ENCODE measurements around the gene LYRM9. TPM values are rescaled to one million over a fixed set of nuclear protein-coding genes. Genes with fewer than 3 reads are reported as not detected.

The LYRM9 gene
- polyA plus RNA-seq, 1 of the 3 experiments (the other 2 are of a cell fraction), result 4.6 TPM

DNA sequence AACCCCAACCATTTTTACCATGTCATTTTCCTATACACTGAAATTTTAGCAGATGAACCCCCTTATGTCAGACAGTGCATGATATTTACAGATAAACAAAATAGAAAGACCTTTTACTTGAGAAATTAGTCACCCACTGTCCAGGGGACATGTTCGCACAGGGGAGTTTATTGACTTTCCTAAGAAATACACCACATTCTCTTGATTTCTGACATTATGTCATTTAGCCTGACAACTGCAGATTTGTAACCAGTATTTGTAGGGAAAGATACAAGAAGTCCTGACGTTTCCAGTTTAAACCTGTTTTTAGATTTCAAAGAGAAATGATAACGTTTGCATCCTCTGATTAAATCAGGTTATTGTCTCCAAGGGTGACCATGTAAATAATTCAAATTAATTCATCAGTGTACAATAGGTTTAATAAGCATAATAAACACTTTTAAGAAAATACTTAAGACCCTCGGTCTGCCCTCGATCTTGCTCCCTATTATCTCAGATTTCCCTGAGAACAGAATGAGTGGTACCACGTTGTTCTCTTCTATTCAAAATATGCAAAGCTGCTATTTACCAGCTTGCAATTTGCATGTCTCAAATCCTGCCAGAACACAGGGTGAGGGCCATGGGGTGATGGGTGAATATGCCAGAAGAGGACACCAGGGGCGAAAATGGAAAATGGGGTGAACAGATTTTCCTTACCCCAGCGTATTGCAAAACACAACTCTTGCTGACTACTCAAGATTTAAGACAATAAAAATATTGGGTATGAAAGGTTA lies 2.1 kb upstream of the LYRM9 start:
- Histone ChIP-seq H3K79me2 (ENCODE audit: insufficient read depth) (no peaks in the 10 kb centered on the region), H4K20me1 (ENCODE audit: insufficient read depth) (no peaks in the 10 kb centered on the region), H3F3A (replicated peaks; ENCODE audit: insufficient read depth) (no peaks in the 10 kb centered on the region), H3K4me3 (ENCODE audit: low read depth in 2 of 2, low read length in 1 of 2) (no peak overlapping the region), H3K9me2 (no peaks in the 10 kb centered on the region), H3K27me3 (ENCODE audit: insufficient read depth) (no peaks in the 10 kb centered on the region), H3K27ac (ENCODE audit: low read depth in 2 of 2, low read length in 1 of 2) (no peak overlapping the region), H3K4me1 (ENCODE audit: control insufficient read depth in 1 of 2, insufficient read depth in 2 of 2, low read depth in 1 of 2, low read length in 1 of 2) (peaks cover 0 to 5% of the 10 kb centered on the region in 2 experiments; a peak in 2 of 4 replicates), H3K9ac (no peak overlapping the region), H2AFZ (ENCODE audit: low read depth) (no peak overlapping the region), H3K4me2 (no peak overlapping the region), H3K36me3 (replicated peaks in 1 of 2; ENCODE audit: control insufficient read depth in 1 of 2, insufficient read depth in 2 of 2, low read length in 1 of 2) (no peaks in the 10 kb centered on the region), H3K9me3 (no peaks in the 10 kb centered on the region)
- ChIA-PET CTCF (interaction anchor here (1.4 to 7.2 kb wide), 4 partner anchors 13 to 357 kb away, joined by 4 to 89 read pairs (median 30); no protein-coding TSS in a partner anchor), POLR2A (no interaction called here)
- 48% methylated on average over 8 of the region's 8 CpGs for WGBS (ENCODE audit: low lambda C conversion rate)
- DNase-seq, result no peak
- no peak for TF ChIP-seq RFX5 (IDR thresholded peaks at IDR 0.05; ENCODE audit: low read length)
- no peak for TF ChIP-seq SMC3 (IDR thresholded peaks at IDR 0.05; ENCODE audit: low read depth, low read length)
- TF ChIP-seq, protein P1, sequence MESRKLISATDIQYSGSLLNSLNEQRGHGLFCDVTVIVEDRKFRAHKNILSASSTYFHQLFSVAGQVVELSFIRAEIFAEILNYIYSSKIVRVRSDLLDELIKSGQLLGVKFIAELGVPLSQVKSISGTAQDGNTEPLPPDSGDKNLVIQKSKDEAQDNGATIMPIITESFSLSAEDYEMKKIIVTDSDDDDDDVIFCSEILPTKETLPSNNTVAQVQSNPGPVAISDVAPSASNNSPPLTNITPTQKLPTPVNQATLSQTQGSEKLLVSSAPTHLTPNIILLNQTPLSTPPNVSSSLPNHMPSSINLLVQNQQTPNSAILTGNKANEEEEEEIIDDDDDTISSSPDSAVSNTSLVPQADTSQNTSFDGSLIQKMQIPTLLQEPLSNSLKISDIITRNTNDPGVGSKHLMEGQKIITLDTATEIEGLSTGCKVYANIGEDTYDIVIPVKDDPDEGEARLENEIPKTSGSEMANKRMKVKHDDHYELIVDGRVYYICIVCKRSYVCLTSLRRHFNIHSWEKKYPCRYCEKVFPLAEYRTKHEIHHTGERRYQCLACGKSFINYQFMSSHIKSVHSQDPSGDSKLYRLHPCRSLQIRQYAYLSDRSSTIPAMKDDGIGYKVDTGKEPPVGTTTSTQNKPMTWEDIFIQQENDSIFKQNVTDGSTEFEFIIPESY (IDR thresholded peaks at IDR 0.05; ENCODE audit: borderline replicate concordance, low read depth), result no peak
- no peak for TF ChIP-seq GABPA (IDR thresholded peaks at IDR 0.05; ENCODE audit: low read depth)
- TF ChIP-seq, protein P2, sequence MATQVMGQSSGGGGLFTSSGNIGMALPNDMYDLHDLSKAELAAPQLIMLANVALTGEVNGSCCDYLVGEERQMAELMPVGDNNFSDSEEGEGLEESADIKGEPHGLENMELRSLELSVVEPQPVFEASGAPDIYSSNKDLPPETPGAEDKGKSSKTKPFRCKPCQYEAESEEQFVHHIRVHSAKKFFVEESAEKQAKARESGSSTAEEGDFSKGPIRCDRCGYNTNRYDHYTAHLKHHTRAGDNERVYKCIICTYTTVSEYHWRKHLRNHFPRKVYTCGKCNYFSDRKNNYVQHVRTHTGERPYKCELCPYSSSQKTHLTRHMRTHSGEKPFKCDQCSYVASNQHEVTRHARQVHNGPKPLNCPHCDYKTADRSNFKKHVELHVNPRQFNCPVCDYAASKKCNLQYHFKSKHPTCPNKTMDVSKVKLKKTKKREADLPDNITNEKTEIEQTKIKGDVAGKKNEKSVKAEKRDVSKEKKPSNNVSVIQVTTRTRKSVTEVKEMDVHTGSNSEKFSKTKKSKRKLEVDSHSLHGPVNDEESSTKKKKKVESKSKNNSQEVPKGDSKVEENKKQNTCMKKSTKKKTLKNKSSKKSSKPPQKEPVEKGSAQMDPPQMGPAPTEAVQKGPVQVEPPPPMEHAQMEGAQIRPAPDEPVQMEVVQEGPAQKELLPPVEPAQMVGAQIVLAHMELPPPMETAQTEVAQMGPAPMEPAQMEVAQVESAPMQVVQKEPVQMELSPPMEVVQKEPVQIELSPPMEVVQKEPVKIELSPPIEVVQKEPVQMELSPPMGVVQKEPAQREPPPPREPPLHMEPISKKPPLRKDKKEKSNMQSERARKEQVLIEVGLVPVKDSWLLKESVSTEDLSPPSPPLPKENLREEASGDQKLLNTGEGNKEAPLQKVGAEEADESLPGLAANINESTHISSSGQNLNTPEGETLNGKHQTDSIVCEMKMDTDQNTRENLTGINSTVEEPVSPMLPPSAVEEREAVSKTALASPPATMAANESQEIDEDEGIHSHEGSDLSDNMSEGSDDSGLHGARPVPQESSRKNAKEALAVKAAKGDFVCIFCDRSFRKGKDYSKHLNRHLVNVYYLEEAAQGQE (IDR thresholded peaks at IDR 0.05; ENCODE audit: low read depth, low read length), result no peak
- TF ChIP-seq TCF12 (IDR thresholded peaks at IDR 0.05), result no peak
- TF ChIP-seq ELF1 (IDR thresholded peaks at IDR 0.05), result no peak

DNA sequence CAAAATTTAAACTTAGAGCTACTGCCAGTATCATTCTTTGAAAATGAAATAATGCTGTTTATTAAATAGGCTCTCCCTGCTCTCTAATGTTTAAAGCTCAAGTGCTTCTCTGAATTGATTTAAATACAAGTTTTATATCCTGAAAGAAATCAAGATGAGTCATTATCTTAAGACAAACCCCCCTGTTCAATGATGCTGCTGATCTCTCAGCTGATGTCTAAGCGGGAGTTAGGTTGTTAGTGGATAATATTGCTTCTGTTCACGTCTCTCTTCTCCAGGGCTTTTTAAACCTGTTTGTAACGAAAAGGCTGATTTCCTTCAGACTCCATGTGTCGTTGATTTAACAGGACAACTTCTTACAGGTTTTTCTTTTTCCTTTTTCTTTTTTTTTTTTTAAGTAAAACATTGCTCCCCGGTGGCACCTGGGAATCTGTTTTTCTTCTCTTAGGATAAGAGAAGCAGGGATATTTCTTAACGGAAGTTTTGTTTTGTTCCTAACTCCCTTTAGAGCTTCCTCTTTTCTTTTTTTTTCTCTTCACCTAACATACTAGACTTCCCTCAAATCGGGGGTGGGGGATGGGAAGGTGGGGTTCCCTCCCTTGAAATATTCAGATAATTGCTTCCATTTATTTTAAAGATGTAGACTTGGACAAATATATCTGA lies 807 bp upstream of the LYRM9 start:
- CTCF ChIA-PET, result interaction anchor here (0.6 to 7.2 kb wide), 53 partner anchors 9 to 646 kb away, joined by 3 to 89 read pairs (median 4); partner anchors contain the start of genes IFT20, NLK and TNFAIP1
- no peak overlapping the region for H3K4me3 ChIP-seq (ENCODE audit: low read depth in 2 of 2, low read length in 1 of 2)
- 53% methylated on average over 7 of the region's 7 CpGs for WGBS (ENCODE audit: low lambda C conversion rate)
- no peak overlapping the region for H3K4me2 ChIP-seq
- peaks cover 0 to 5% of the 10 kb centered on the region in 2 experiments; a peak in 2 of 4 replicates for H3K4me1 ChIP-seq (ENCODE audit: control insufficient read depth in 1 of 2, insufficient read depth in 2 of 2, low read depth in 1 of 2, low read length in 1 of 2)
- H3K9me2 ChIP-seq, result no peaks in the 10 kb centered on the region
- no peaks in the 10 kb centered on the region for H3K27me3 ChIP-seq (ENCODE audit: insufficient read depth)
- no peak overlapping the region for H3K27ac ChIP-seq (ENCODE audit: low read depth in 2 of 2, low read length in 1 of 2)
- H3K9me3 ChIP-seq, result no peaks in the 10 kb centered on the region
- no peak for DNase-seq
- H4K20me1 ChIP-seq (ENCODE audit: insufficient read depth), result no peaks in the 10 kb centered on the region
- H3K9ac ChIP-seq, result no peak overlapping the region
- no peaks in the 10 kb centered on the region for H3K36me3 ChIP-seq (replicated peaks in 1 of 2; ENCODE audit: control insufficient read depth in 1 of 2, insufficient read depth in 2 of 2, low read length in 1 of 2)
- peak overlapping the region; percentile 86 for H2AFZ ChIP-seq (ENCODE audit: low read depth)
- POLR2A ChIA-PET, result no interaction called here
- no peaks in the 10 kb centered on the region for H3K79me2 ChIP-seq (ENCODE audit: insufficient read depth)
- no peaks in the 10 kb centered on the region for H3F3A ChIP-seq (replicated peaks; ENCODE audit: insufficient read depth)
- TF ChIP-seq RXRA (IDR thresholded peaks at IDR 0.05; ENCODE audit: borderline replicate concordance, low read depth), result no peak
- no peak for TF ChIP-seq TAF1 (IDR thresholded peaks at IDR 0.05; ENCODE audit: borderline replicate concordance, low read depth, low read length)
- no peak for TF ChIP-seq FOXM1 (IDR thresholded peaks at IDR 0.05; ENCODE audit: low read depth)
- TF ChIP-seq, protein P3, sequence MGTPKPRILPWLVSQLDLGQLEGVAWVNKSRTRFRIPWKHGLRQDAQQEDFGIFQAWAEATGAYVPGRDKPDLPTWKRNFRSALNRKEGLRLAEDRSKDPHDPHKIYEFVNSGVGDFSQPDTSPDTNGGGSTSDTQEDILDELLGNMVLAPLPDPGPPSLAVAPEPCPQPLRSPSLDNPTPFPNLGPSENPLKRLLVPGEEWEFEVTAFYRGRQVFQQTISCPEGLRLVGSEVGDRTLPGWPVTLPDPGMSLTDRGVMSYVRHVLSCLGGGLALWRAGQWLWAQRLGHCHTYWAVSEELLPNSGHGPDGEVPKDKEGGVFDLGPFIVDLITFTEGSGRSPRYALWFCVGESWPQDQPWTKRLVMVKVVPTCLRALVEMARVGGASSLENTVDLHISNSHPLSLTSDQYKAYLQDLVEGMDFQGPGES (IDR thresholded peaks at IDR 0.05; ENCODE audit: low read depth, low read length), result no peak
- no peak for TF ChIP-seq RCOR1 (IDR thresholded peaks at IDR 0.05; ENCODE audit: low read length)
- TF ChIP-seq, protein P4, sequence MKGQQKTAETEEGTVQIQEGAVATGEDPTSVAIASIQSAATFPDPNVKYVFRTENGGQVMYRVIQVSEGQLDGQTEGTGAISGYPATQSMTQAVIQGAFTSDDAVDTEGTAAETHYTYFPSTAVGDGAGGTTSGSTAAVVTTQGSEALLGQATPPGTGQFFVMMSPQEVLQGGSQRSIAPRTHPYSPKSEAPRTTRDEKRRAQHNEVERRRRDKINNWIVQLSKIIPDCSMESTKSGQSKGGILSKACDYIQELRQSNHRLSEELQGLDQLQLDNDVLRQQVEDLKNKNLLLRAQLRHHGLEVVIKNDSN (IDR thresholded peaks at IDR 0.05; ENCODE audit: borderline replicate concordance, low read depth), result no peak
- TF ChIP-seq EP300 (IDR thresholded peaks at IDR 0.05; ENCODE audit: borderline replicate concordance in 1 of 2, low read depth in 1 of 2, low read length in 1 of 2), result no peak
- no peak for TF ChIP-seq YY1 (IDR thresholded peaks at IDR 0.05; ENCODE audit: low read depth)
- TF ChIP-seq RFX5 (IDR thresholded peaks at IDR 0.05; ENCODE audit: low read length), result no peak
- TF ChIP-seq FOSL2 (IDR thresholded peaks at IDR 0.05; ENCODE audit: borderline replicate concordance, low read depth), result no peak
- no peak for TF ChIP-seq SMC3 (IDR thresholded peaks at IDR 0.05; ENCODE audit: low read depth, low read length)
- TF ChIP-seq, protein P5, sequence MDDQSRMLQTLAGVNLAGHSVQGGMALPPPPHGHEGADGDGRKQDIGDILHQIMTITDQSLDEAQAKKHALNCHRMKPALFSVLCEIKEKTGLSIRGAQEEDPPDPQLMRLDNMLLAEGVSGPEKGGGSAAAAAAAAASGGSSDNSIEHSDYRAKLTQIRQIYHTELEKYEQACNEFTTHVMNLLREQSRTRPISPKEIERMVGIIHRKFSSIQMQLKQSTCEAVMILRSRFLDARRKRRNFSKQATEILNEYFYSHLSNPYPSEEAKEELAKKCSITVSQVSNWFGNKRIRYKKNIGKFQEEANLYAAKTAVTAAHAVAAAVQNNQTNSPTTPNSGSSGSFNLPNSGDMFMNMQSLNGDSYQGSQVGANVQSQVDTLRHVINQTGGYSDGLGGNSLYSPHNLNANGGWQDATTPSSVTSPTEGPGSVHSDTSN (IDR thresholded peaks at IDR 0.05), result no peak

All from SK-N-SH (cell line).